Measurements from ENCODE around the gene KRTAP4-8.

DNA sequence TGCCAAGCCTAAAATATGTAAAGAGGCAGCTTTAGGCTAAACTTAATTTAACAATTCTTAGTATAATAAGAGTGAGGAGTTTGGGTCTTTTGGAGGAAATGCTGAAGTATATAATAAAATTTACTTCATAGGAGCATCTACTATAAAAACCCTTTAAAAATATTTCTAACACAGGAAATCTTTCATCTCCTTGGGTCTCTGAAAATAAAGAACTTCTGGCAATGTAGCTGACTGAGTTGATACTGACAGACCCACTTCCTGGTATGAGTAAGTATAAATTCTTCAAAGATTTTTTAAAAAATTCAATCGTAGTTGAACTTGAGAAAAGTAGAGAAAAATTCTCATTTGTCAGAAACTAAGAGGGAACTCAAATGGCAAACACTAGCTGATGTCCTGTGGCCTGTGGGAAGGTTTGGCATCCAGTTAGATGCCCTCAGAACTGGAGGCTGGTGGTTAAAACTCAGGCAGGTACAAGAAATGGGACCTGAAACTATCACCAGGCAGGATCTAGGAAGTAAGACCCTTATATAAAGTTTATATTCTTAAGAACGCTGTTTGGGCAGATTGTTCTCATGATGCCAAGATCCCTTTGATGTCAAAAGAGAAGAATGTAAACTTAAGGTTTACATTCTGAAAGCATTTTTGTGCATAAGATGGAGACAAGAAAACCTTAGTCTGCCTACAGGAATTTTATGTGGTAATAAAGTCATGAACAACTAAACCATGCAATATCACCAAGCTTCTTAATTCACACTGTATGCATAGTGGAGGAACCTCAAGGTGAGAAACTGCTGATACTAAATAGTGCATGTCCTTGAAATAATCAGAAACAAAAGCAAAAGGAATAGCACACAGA is 36.2 kb upstream of the KRTAP4-8 start:
- TF ChIP-seq, protein P1, sequence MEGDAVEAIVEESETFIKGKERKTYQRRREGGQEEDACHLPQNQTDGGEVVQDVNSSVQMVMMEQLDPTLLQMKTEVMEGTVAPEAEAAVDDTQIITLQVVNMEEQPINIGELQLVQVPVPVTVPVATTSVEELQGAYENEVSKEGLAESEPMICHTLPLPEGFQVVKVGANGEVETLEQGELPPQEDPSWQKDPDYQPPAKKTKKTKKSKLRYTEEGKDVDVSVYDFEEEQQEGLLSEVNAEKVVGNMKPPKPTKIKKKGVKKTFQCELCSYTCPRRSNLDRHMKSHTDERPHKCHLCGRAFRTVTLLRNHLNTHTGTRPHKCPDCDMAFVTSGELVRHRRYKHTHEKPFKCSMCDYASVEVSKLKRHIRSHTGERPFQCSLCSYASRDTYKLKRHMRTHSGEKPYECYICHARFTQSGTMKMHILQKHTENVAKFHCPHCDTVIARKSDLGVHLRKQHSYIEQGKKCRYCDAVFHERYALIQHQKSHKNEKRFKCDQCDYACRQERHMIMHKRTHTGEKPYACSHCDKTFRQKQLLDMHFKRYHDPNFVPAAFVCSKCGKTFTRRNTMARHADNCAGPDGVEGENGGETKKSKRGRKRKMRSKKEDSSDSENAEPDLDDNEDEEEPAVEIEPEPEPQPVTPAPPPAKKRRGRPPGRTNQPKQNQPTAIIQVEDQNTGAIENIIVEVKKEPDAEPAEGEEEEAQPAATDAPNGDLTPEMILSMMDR (IDR thresholded peaks at IDR 0.05): no peak
- TF ChIP-seq POLR2A (IDR thresholded peaks at IDR 0.05): no peak

All from right lobe of liver (tissue), 4 donors.